ENCODE measurements around the gene SPSB2.
A peak's percentile ranks its signal among the peaks of the same experiment; 100 is the strongest.
"Not testable (repeated sequence)": the region's sequence is repeated elsewhere in the genome, so short reads cannot be mapped to it uniquely, and the experiment has no call there.

Gene SPSB2

DNA sequence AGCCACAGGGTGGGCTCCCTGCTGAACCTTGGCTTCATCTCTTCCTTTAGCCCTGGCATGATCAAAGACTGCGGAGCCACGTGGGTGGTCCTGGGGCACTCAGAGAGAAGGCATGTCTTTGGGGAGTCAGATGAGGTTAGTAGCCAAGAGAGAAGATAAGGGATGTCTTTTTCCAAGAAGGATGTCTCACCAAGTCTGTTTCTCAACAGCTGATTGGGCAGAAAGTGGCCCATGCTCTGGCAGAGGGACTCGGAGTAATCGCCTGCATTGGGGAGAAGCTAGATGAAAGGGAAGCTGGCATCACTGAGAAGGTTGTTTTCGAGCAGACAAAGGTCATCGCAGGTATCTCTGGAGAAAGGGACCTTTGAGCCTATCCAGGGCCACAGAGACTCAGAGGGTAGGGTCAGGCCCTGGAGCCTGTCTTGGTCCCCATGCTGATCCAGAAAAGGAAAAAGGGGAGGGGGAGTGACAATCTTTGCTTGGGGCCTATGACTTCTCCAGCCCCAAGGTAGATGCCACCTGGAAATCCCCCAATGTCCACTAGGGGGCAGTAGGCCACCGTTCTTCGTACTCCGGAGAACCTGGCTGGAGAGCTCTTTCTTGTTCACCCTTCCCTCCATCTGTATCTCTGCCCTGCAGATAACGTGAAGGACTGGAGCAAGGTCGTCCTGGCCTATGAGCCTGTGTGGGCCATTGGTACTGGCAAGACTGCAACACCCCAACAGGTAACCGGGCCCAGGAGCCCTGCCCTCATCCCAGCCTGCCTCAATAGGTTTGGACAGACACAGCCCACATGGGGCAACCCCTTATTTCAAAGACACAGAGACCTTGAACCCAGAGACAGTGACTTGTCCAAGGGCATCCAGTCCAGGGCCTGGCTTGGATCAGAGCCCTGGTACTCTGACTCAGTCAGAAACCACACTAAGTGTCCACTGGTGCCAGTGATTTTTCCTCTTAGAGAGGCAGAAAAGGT, 3.8 kb downstream of the SPSB2 start:
- TF ChIP-seq POLR2AphosphoS5 (IDR thresholded peaks at IDR 0.05; ENCODE audit: low read depth, low read length) (no peak), PAX5 (IDR thresholded peaks at IDR 0.05; ENCODE audit: insufficient read depth, low read length, severe bottlenecking) (no peak), SPI1 (IDR thresholded peaks at IDR 0.05; ENCODE audit: low read depth, low read length) (no peak), POU2F2 (IDR thresholded peaks at IDR 0.05; ENCODE audit: low read depth, low read length) (no peak), POLR2A (IDR thresholded peaks at IDR 0.05; ENCODE audit: low read depth, low read length) (peak; percentile 16; the same call in 1 of the 2 replicates), TAF1 (IDR thresholded peaks at IDR 0.05; ENCODE audit: low read depth, low read length) (no peak)
- DNase-seq (ENCODE audit: insufficient read length, low spot score): no peak
- peak; percentile 83 for FAIRE-seq

DNA sequence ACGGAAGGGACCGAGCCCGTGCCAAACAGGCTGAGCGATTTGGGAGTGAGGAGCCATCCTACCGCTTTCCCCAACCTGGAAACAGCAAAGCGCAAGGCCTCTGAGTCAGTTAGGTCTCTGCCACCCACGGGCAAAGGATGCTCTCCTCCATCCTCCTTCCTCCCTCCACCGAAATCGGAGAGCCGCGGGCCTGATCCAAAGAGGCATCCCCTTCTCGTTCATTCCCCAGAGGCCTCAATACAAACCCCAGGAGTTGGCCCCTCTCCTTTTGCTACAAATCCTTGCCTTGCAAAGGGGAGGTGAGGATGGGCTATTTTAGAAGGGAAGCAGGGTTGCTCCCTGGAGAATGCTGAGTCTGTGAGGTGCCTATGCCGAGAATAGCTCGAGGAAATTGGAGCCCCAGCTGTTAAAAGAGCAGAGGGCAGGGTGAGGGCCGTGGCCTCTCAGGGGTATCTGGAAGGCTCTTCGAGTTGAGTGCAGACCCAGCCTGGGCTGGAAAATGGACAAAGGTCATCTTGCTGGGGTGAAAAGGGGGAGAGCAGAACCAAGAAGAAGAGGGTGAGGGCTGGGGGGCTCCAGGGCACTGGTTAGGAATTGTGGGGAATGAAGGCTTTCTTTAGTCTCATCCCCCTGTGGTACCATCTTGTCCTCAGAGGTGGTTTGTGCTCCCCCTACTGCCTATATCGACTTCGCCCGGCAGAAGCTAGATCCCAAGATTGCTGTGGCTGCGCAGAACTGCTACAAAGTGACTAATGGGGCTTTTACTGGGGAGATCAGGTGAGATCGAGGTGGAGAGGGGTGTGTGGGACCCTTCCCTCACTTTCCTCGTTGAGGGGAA, 4.7 kb downstream of the SPSB2 start:
- FAIRE-seq (peak; percentile 87), DNase-seq (ENCODE audit: insufficient read length, low spot score) (no peak)

GRCh38 chr12:6867413-6868210, 5.5 kb downstream of the SPSB2 start, which contains the start of gene TPI1:
TSS of gene TPI1 (plus strand) at chr12:6867531. CDS start at chr12:6867567, 36 bp downstream.
- TF ChIP-seq PAX5 (IDR thresholded peaks at IDR 0.05; ENCODE audit: insufficient read depth, low read length, severe bottlenecking) (no peak), POLR2A (IDR thresholded peaks at IDR 0.05; ENCODE audit: low read depth, low read length) (peak; percentile 98), POLR2AphosphoS5 (IDR thresholded peaks at IDR 0.05; ENCODE audit: low read depth, low read length) (peak; percentile 98), POU2F2 (IDR thresholded peaks at IDR 0.05; ENCODE audit: low read depth, low read length) (peak; percentile 81), TAF1 (IDR thresholded peaks at IDR 0.05; ENCODE audit: low read depth, low read length) (peak; percentile 96)
- FAIRE-seq: peak; percentile 97
- peak; percentile 93 for DNase-seq (ENCODE audit: insufficient read length, low spot score)

More for the DNA sequence above, 4.7 kb downstream of the SPSB2 start:
- TF ChIP-seq POLR2AphosphoS5 (IDR thresholded peaks at IDR 0.05; ENCODE audit: low read depth, low read length) (no peak), TAF1 (IDR thresholded peaks at IDR 0.05; ENCODE audit: low read depth, low read length) (no peak), POU2F2 (IDR thresholded peaks at IDR 0.05; ENCODE audit: low read depth, low read length) (no peak), SPI1 (IDR thresholded peaks at IDR 0.05; ENCODE audit: low read depth, low read length) (no peak), POLR2A (IDR thresholded peaks at IDR 0.05; ENCODE audit: low read depth, low read length) (no peak), PAX5 (IDR thresholded peaks at IDR 0.05; ENCODE audit: insufficient read depth, low read length, severe bottlenecking) (no peak)

GRCh38 chr12:6866920-6867412, 6.1 kb downstream of the SPSB2 start:
- no peak for FAIRE-seq

GRCh38 chr12:6866163-6866919, 6.8 kb downstream of the SPSB2 start:
- no peak for FAIRE-seq
- DNase-seq (ENCODE audit: insufficient read length, low spot score): no peak
- no peak for TF ChIP-seq SPI1 (IDR thresholded peaks at IDR 0.05; ENCODE audit: low read depth, low read length)
- TF ChIP-seq PAX5 (IDR thresholded peaks at IDR 0.05; ENCODE audit: insufficient read depth, low read length, severe bottlenecking): no peak
- no peak for TF ChIP-seq POLR2A (IDR thresholded peaks at IDR 0.05; ENCODE audit: low read depth, low read length)
- no peak for TF ChIP-seq POLR2AphosphoS5 (IDR thresholded peaks at IDR 0.05; ENCODE audit: low read depth, low read length)
- no peak for TF ChIP-seq TAF1 (IDR thresholded peaks at IDR 0.05; ENCODE audit: low read depth, low read length)
- TF ChIP-seq POU2F2 (IDR thresholded peaks at IDR 0.05; ENCODE audit: low read depth, low read length): no peak

More at GRCh38 chr12:6866920-6867412, 6.1 kb downstream of the SPSB2 start:
- DNase-seq (ENCODE audit: insufficient read length, low spot score): no peak
- TF ChIP-seq TAF1 (IDR thresholded peaks at IDR 0.05; ENCODE audit: low read depth, low read length) (no peak), POU2F2 (IDR thresholded peaks at IDR 0.05; ENCODE audit: low read depth, low read length) (no peak), PAX5 (IDR thresholded peaks at IDR 0.05; ENCODE audit: insufficient read depth, low read length, severe bottlenecking) (no peak), SPI1 (IDR thresholded peaks at IDR 0.05; ENCODE audit: low read depth, low read length) (no peak), POLR2AphosphoS5 (IDR thresholded peaks at IDR 0.05; ENCODE audit: low read depth, low read length) (no peak), POLR2A (IDR thresholded peaks at IDR 0.05; ENCODE audit: low read depth, low read length) (no peak)

GRCh38 chr12:6865307-6865706, 7.8 kb downstream of the SPSB2 start:
- not testable (repeated sequence) for DNase-seq (ENCODE audit: insufficient read length, low spot score); FAIRE-seq

GRCh38 chr12:6863586-6864321, 9.3 kb downstream of the SPSB2 start:
- FAIRE-seq (no peak), DNase-seq (ENCODE audit: insufficient read length, low spot score) (no peak)
- TF ChIP-seq SPI1 (IDR thresholded peaks at IDR 0.05; ENCODE audit: low read depth, low read length): no peak
- no peak for TF ChIP-seq POLR2A (IDR thresholded peaks at IDR 0.05; ENCODE audit: low read depth, low read length)
- TF ChIP-seq TAF1 (IDR thresholded peaks at IDR 0.05; ENCODE audit: low read depth, low read length): no peak
- no peak for TF ChIP-seq POU2F2 (IDR thresholded peaks at IDR 0.05; ENCODE audit: low read depth, low read length)
- TF ChIP-seq POLR2AphosphoS5 (IDR thresholded peaks at IDR 0.05; ENCODE audit: low read depth, low read length): no peak
- no peak for TF ChIP-seq PAX5 (IDR thresholded peaks at IDR 0.05; ENCODE audit: insufficient read depth, low read length, severe bottlenecking)
